NT2/D1 (cell line): Measurements from ENCODE around the gene G3BP2.

Source experiments
- SUZ12 ChIP-seq: IDR thresholded peaks from 2 replicates; pipeline ENCODE4 v1.6.1; 2011; ENCODE audit not compliant: insufficient read length, insufficient read depth; ENCODE audit errors: extremely low read depth
- YY1 ChIP-seq: IDR thresholded peaks from 2 replicates; pipeline ENCODE4 v1.6.1; 2011; ENCODE audit not compliant: insufficient read length, insufficient read depth
- ZNF274 ChIP-seq: IDR thresholded peaks from 2 replicates; pipeline ENCODE4 v1.6.1; 2011; ENCODE audit warnings: mild to moderate bottlenecking, low read depth, low read length

- TF ChIP-seq SUZ12: no peak
- no peak for TF ChIP-seq YY1
- TF ChIP-seq ZNF274: no peak
Observed at GRCh38 chr4:75630174-75630936, 42.9 kb downstream of the G3BP2 start, which contains the start of gene CDKL2.
